Smooth muscle cell (in vitro differentiated cells): Measurements from ENCODE around the gene UNC5C. TPM values are rescaled to one million over a fixed set of nuclear protein-coding genes. Genes with fewer than 3 reads are reported as not detected.

Experiments
- DNase-seq: peaks from one replicate; lab custom pipeline; 2025; ENCODE audit not compliant: unreplicated experiment; lab: John Stamatoyannopoulos, UW
- H2AFZ ChIP-seq: fragments of 200-600 bp; sonication (generic); 2 replicates; pipeline ENCODE4 v1.6.0; 2016; ENCODE audit warnings: antibody characterized with exemption, low read depth, mild to moderate bottlenecking
- H3F3A ChIP-seq: fragments of 200-600 bp; sonication (generic); 2 replicates; pipeline ENCODE4 v1.6.0; 2017; ENCODE audit warnings: antibody characterized with exemption, low read depth
- H3K27ac ChIP-seq: fragments of 200-600 bp; sonication (generic); 2 replicates; pipeline ENCODE4 v1.5.1; 2016; ENCODE audit warnings: low read depth, mild to moderate bottlenecking
- H3K27me3 ChIP-seq: fragments of 200-600 bp; sonication (generic); 2 replicates; pipeline ENCODE4 v1.6.1; 2016; ENCODE audit warnings: low read depth, mild to moderate bottlenecking
- H3K36me3 ChIP-seq: fragments of 200-600 bp; sonication (generic); 2 replicates; pipeline ENCODE4 v1.5.1; 2016; ENCODE audit warnings: low read depth
- H3K4me1 ChIP-seq: fragments of 200-600 bp; sonication (generic); 2 replicates; pipeline ENCODE4 v1.5.1; 2016; ENCODE audit warnings: low read depth
- H3K4me2 ChIP-seq: fragments of 200-600 bp; sonication (generic); 2 replicates; pipeline ENCODE4 v1.6.0; 2016; ENCODE audit warnings: mild to moderate bottlenecking
- H3K4me3 ChIP-seq: fragments of 200-600 bp; sonication (generic); 2 replicates; pipeline ENCODE4 v1.5.1; 2016; ENCODE audit warnings: mild to moderate bottlenecking
- H3K79me2 ChIP-seq: fragments of 200-600 bp; sonication (generic); 2 replicates; pipeline ENCODE4 v1.6.0; 2016; ENCODE audit warnings: low read depth, mild to moderate bottlenecking
- H3K9ac ChIP-seq: fragments of 200-600 bp; sonication (generic); 2 replicates; pipeline ENCODE4 v1.6.0; 2016; ENCODE audit warnings: low read depth
- H3K9me3 ChIP-seq: fragments of 200-600 bp; sonication (generic); replicated peaks from 2 replicates; pipeline ENCODE4 v1.5.1; 2016; ENCODE audit warnings: low read depth
- H4K20me1 ChIP-seq: fragments of 200-600 bp; sonication (generic); 2 replicates; pipeline ENCODE4 v1.6.0; 2016; ENCODE audit warnings: low read depth
- CTCF ChIP-seq: fragments of 200-600 bp; sonication (generic); IDR thresholded peaks from 2 replicates; pipeline ENCODE4 v1.5.1; 2017; ENCODE audit warnings: borderline replicate concordance, mild to moderate bottlenecking, antibody characterized with exemption; ENCODE audit not compliant: insufficient read depth, poor library complexity, severe bottlenecking
- WGBS: methylation state at CpG from one replicate; pipeline ENCODE4 v1.1.7; 2016; ENCODE audit warnings: low lambda C conversion rate; 5-methylcytosine and 5-hydroxymethylcytosine counted together
- polyA plus RNA-seq: library from polyadenylated mRNA; unstranded; fragments of >200 nt; fragmentation: Nextera tagmentation; extraction: Ambion mirVana; gene quantifications from 2 replicates; pipeline ENCODE4 v1.2.1, GENCODE V29; 2016
- total RNA-seq: library from RNA; depleted of rRNA; stranded (reverse); fragments of >200 nt; gene quantifications from 2 replicates; pipeline ENCODE4 v1.2.3, GENCODE V29; 2014

UNC5C gene
- total and polyA plus RNA-seq, 2 experiments from 2014 or later = 2.0 to 15.6 TPM

DNA sequence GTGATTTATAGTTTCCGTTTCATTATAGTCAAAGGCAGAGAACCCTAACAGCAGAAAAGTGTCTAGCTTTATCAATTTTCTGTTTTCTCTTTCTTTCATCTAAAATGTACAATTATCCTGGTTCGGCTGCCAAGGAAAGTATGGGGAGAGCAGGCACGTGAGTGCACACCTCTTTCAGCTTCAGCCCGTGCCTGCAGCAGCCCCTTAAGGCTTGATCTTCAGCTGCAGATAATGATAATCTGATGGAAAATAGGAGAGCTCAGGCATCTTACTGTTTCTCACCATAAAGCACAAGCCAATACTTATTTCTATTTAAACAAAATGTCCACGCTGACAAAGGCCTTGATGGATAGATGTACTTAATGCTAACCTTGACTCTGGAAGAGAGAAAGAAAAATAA is 334.4 kb downstream of the UNC5C start:
- no peaks in the 10 kb centered on the region for H3K4me1 ChIP-seq
- H3K9me3 ChIP-seq = no peaks in the 10 kb centered on the region
- H3K79me2 ChIP-seq = no peaks in the 10 kb centered on the region
- no peaks in the 10 kb centered on the region for H3K36me3 ChIP-seq
- H3K4me3 ChIP-seq = no peak overlapping the region
- H3K4me2 ChIP-seq = no peak overlapping the region
- 88% methylated on average over 5 of the region's 5 CpGs for WGBS
- H3K27me3 ChIP-seq = no peaks in the 10 kb centered on the region
- H2AFZ ChIP-seq = no peak overlapping the region
- no peak overlapping the region for H3K9ac ChIP-seq
- no peaks in the 10 kb centered on the region for H3F3A ChIP-seq
- no peak overlapping the region for H3K27ac ChIP-seq
- no peak for TF ChIP-seq CTCF
- H4K20me1 ChIP-seq = no peaks in the 10 kb centered on the region
- no peak for DNase-seq

DNA sequence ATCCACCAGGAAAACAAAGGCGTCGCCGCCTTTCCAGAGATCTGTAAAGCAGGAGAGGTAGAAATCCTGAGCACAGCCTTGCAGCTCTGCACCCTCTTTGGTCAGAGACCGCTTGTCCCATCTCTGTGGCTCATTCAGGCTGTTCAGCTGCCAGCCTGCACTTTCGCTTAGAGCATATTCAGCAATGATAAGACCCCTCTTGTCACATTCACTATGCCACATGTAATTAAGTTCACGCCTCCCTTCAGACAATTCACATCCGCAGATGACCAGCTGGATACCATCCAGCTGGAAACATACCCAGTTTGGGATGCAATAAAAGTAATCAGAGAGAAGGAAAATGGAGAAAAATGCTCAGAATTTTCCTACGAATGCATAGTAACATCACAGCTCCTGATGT is 335.4 kb downstream of the UNC5C start:
- H3K4me2 ChIP-seq = no peak overlapping the region
- no peaks in the 10 kb centered on the region for H3K36me3 ChIP-seq
- no peak for TF ChIP-seq CTCF
- H3K79me2 ChIP-seq = no peaks in the 10 kb centered on the region
- 97% methylated on average over 8 of the region's 8 CpGs for WGBS
- H3K27ac ChIP-seq = no peak overlapping the region
- H2AFZ ChIP-seq = no peak overlapping the region
- H3K9me3 ChIP-seq = no peaks in the 10 kb centered on the region
- H3K4me1 ChIP-seq = no peaks in the 10 kb centered on the region
- no peaks in the 10 kb centered on the region for H3F3A ChIP-seq
- DNase-seq = no peak
- H3K4me3 ChIP-seq = no peak overlapping the region
- H4K20me1 ChIP-seq = no peaks in the 10 kb centered on the region
- no peak overlapping the region for H3K9ac ChIP-seq
- H3K27me3 ChIP-seq = no peaks in the 10 kb centered on the region

DNA sequence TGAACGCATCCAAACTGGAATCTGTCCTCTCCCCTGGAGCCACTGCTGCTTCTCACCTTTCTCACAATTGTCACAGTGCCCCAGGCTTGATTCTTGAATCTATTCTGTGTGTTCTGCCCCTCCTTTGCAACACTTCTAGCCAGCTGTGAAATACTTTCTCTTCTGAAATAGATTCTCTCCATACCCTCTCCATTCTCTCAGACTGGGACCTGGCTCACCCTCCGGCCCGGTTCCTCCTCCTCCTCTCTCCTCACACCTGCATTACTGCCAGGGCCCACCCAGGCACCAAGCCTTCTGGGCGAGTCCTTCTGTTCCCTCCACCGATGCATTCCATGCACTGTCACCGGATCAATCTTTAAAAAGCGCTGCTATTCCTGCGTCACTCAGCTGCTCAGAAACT is 336.1 kb downstream of the UNC5C start:
- no peak overlapping the region for H3K27ac ChIP-seq
- no peak overlapping the region for H3K4me3 ChIP-seq
- no peaks in the 10 kb centered on the region for H3K9me3 ChIP-seq
- no peak for TF ChIP-seq CTCF
- no peaks in the 10 kb centered on the region for H3K36me3 ChIP-seq
- no peak for DNase-seq
- H4K20me1 ChIP-seq = no peaks in the 10 kb centered on the region
- H3K4me2 ChIP-seq = no peak overlapping the region
- no peak overlapping the region for H2AFZ ChIP-seq
- H3F3A ChIP-seq = no peaks in the 10 kb centered on the region
- H3K4me1 ChIP-seq = no peaks in the 10 kb centered on the region
- no peaks in the 10 kb centered on the region for H3K27me3 ChIP-seq
- H3K79me2 ChIP-seq = no peaks in the 10 kb centered on the region
- 97% methylated on average over 8 of the region's 8 CpGs for WGBS
- H3K9ac ChIP-seq = no peak overlapping the region

- H3F3A ChIP-seq = no peaks in the 10 kb centered on the region
- WGBS = 75% methylated on average over 1 of the region's 1 CpG
- no peak for TF ChIP-seq CTCF
These were observed 338.8 kb downstream of the UNC5C start for GRCh38 chr4:95209927-95210326.

More at GRCh38 chr4:95209927-95210326, 338.8 kb downstream of the UNC5C start:
- H3K4me2 ChIP-seq = no peak overlapping the region
- H3K27ac ChIP-seq = no peak overlapping the region
- H3K27me3 ChIP-seq = no peaks in the 10 kb centered on the region
- no peaks in the 10 kb centered on the region for H3K9me3 ChIP-seq
- no peaks in the 10 kb centered on the region for H3K4me1 ChIP-seq
- H3K36me3 ChIP-seq = no peaks in the 10 kb centered on the region
- no peaks in the 10 kb centered on the region for H4K20me1 ChIP-seq
- H3K4me3 ChIP-seq = no peak overlapping the region
- H2AFZ ChIP-seq = no peak overlapping the region
- no peak overlapping the region for H3K9ac ChIP-seq
- no peaks in the 10 kb centered on the region for H3K79me2 ChIP-seq
- DNase-seq = no peak
